DOHH2 (cell line): ENCODE measurements around the gene AXIN2.
A peak's percentile ranks its signal among the peaks of the same experiment; 100 is the strongest.

ENCODE experiments used
- H3F3A ChIP-seq: fragments of 200-600 bp; sonication (generic), shearing (Covaris generic); 2 replicates; pipeline ENCODE4 v1.6.0; 2016; ENCODE audit warnings: antibody characterized with exemption, mild to moderate bottlenecking; ENCODE audit not compliant: control insufficient read depth, insufficient read depth
- H3K27ac ChIP-seq: fragments of 200-600 bp; sonication (generic); 2 replicates; pipeline ENCODE4 v1.5.1; 2014; ENCODE audit warnings: low read depth, mild to moderate bottlenecking, low read length, moderate library complexity
- H3K27me3 ChIP-seq: fragments of 200-600 bp; sonication (generic); 2 replicates; pipeline ENCODE4 v1.6.1; 2014; ENCODE audit warnings: mild to moderate bottlenecking, low read length, mixed read lengths; ENCODE audit not compliant: control insufficient read depth
- H3K36me3 ChIP-seq: fragments of 200-600 bp; sonication (generic); 2 replicates; pipeline ENCODE4 v1.6.1; 2014; ENCODE audit warnings: mild to moderate bottlenecking, low read length, moderate library complexity, mixed read lengths; ENCODE audit not compliant: control insufficient read depth
- H3K4me1 ChIP-seq: fragments of 200-600 bp; sonication (generic); 2 replicates; pipeline ENCODE4 v1.6.1; 2014; ENCODE audit warnings: mild to moderate bottlenecking, low read length, mixed read lengths; ENCODE audit not compliant: control insufficient read depth
- H3K4me2 ChIP-seq: fragments of 200-600 bp; sonication (generic); 2 replicates; pipeline ENCODE4 v1.6.0; 2014; ENCODE audit warnings: mild to moderate bottlenecking, low read length, moderate library complexity
- H3K4me3 ChIP-seq: fragments of 200-600 bp; sonication (generic); 2 replicates; pipeline ENCODE4 v1.5.1; 2014; ENCODE audit warnings: mild to moderate bottlenecking, low read length, mixed read lengths
- H3K79me2 ChIP-seq: fragments of 200-600 bp; sonication (generic); 2 replicates; pipeline ENCODE4 v1.6.1; 2014; ENCODE audit warnings: mild to moderate bottlenecking, low read length, mixed read lengths; ENCODE audit not compliant: control insufficient read depth
- H3K9me2 ChIP-seq: fragments of 200-600 bp; sonication (generic); replicated peaks from 2 replicates; pipeline ENCODE4 v1.6.1; 2014; ENCODE audit warnings: mild to moderate bottlenecking, low read length, mixed read lengths; ENCODE audit not compliant: control insufficient read depth
- H3K9me3 ChIP-seq: fragments of 200-600 bp; sonication (generic); 2 replicates; pipeline ENCODE4 v1.6.1; 2014; ENCODE audit warnings: antibody characterized with exemption, low read length, mixed read lengths; ENCODE audit not compliant: control insufficient read depth, insufficient read depth
- H4K20me1 ChIP-seq: fragments of 200-600 bp; sonication (generic); 2 replicates; pipeline ENCODE4 v1.6.0; 2014; ENCODE audit warnings: low read depth, mild to moderate bottlenecking, antibody characterized with exemption, low read length, moderate library complexity; ENCODE audit not compliant: control insufficient read depth, insufficient read depth
- CTCF ChIP-seq: fragments of 200-600 bp; sonication (generic); IDR thresholded peaks from one replicate; pipeline ENCODE4 v1.5.1; 2014; ENCODE audit warnings: antibody characterized with exemption, mild to moderate bottlenecking, low read depth, low read length; ENCODE audit not compliant: poor library complexity, severe bottlenecking
- EZH2phosphoT487 ChIP-seq: fragments of 200-600 bp; sonication (generic); IDR thresholded peaks from 2 replicates; pipeline ENCODE4 v1.6.1; 2017; ENCODE audit warnings: borderline replicate concordance, mild to moderate bottlenecking, antibody characterized with exemption, low read length, moderate library complexity, mixed read lengths

AXIN2 gene

DNA sequence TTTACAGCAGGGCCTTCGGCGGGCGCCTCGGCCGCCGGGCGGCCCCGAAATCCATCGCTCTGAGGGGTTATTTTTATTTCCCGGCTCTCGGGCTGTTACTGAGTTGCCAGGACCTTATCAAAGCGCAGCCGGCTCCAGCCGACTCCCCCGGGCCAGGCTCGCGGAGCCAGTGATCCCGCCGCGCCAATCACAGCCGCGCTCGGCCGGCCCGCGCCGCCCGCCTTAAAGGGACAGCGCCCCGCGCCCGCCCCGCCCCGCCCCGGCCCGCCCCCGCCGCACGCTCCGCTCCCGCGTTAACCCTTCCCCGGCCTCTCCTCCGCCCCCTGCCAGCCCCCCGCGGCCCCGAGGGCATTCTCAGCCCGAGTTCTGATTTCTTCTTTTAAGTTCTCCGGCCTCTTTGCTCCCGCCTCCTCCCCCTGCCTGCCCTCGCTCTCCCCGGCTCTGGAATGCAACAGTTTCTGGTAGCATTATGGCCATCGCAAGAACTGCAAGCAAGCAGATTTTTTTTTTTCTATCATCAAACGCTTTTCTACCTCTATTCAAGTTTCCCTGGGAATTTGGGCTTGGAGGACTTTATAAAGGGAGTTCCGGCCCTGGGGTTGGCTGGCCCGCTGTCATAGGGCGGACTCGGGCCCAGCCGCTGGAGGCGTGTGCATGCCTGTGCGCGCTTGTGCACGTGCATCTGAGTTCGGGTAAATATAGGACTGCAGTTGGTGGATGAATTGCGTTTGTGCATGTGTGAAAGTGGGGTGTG, at the start of gene AXIN2:
Gene AXIN2, minus strand, starts transcription at position 197 of the 754 bp plus-strand sequence. CDS start 3,028 bp downstream, outside the sequence.
- Histone ChIP-seq H3K4me2 (peak within 1 kb of the TSS; percentile 85), H3K4me3 (peak within 1 kb of the TSS; percentile 75), H3F3A (no peaks in the 10 kb centered on the region), H3K9me2 (no peaks in the 10 kb centered on the region), H3K4me1 (peaks cover 20% of the 10 kb centered on the region), H3K27me3 (peaks cover 36% of the 10 kb centered on the region), H4K20me1 (no peaks in the 10 kb centered on the region; the same call in 1 of the 2 replicates), H3K9me3 (no peaks in the 10 kb centered on the region), H3K79me2 (no peaks in the 10 kb centered on the region), H3K36me3 (no peaks in the 10 kb centered on the region), H3K27ac (0 out of 2 replicates have a peak within 1 kb of the TSS, but pooled peaks have one; percentile 20)
- TF ChIP-seq EZH2phosphoT487 (no peak), CTCF (no peak)

GRCh38 chr17:65609749-65610148, 48.3 kb upstream of the AXIN2 start:
- H3K4me2 ChIP-seq, result no peak overlapping the region
- H3K27ac ChIP-seq, result no peak overlapping the region
- H4K20me1 ChIP-seq, result no peaks in the 10 kb centered on the region
- no peaks in the 10 kb centered on the region for H3K9me3 ChIP-seq
- no peaks in the 10 kb centered on the region for H3K4me1 ChIP-seq
- H3K79me2 ChIP-seq, result no peaks in the 10 kb centered on the region
- no peaks in the 10 kb centered on the region for H3K9me2 ChIP-seq
- H3K27me3 ChIP-seq, result no peaks in the 10 kb centered on the region
- no peaks in the 10 kb centered on the region for H3F3A ChIP-seq
- no peak for TF ChIP-seq CTCF
- TF ChIP-seq EZH2phosphoT487, result no peak
- no peaks in the 10 kb centered on the region for H3K36me3 ChIP-seq
- H3K4me3 ChIP-seq, result no peak overlapping the region

GRCh38 chr17:65609286-65609685, 47.8 kb upstream of the AXIN2 start:
- no peaks in the 10 kb centered on the region for H3K36me3 ChIP-seq
- H3K27me3 ChIP-seq, result no peaks in the 10 kb centered on the region
- no peak overlapping the region for H3K4me3 ChIP-seq
- H3K27ac ChIP-seq, result no peak overlapping the region
- no peaks in the 10 kb centered on the region for H3K9me3 ChIP-seq
- H3K4me1 ChIP-seq, result no peaks in the 10 kb centered on the region
- no peaks in the 10 kb centered on the region for H4K20me1 ChIP-seq
- H3K4me2 ChIP-seq, result no peak overlapping the region
- H3K9me2 ChIP-seq, result no peaks in the 10 kb centered on the region
- no peaks in the 10 kb centered on the region for H3F3A ChIP-seq
- H3K79me2 ChIP-seq, result no peaks in the 10 kb centered on the region
- TF ChIP-seq EZH2phosphoT487, result no peak
- no peak for TF ChIP-seq CTCF
